Measurements from ENCODE around the gene TP73. TPM values are rescaled to one million over a fixed set of nuclear protein-coding genes. Genes with fewer than 3 reads are reported as not detected.

Gene TP73
- total and polyA plus RNA-seq, 11 donors = 0.01 to 0.53 (median 0.15) TPM; not detected in 6

DNA sequence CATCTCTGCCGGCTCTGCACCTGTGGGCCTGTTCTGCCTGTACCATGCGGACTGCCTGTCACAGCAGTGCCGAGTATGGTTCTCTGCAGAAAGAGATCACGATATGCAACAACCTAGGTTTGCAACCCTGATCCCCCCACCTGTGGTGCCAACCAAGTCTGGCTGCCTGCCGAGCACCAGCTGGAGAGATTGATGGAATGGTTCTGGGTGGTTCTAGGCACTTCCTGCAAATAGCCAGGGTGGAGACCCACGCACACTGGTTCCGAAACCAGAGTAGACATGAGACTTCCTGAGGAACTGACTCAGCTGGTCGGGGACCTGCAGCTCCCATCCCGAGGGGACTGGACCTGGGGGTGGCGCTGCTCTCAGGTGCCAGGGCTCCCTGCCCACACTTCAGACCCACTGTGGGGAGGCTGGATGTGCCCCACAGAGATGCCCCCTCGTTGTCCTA is 22.1 kb upstream of the TP73 start:
- Histone ChIP-seq H3K36me3 (peaks cover 0 to 88% (median 79%) of the 10 kb centered on the region in 9 donors), H3K4me1 (peaks cover 0 to 20% (median 8%) of the 10 kb centered on the region in 12 donors), H3K4me3 (no peak overlapping the region), H3K9me3 (no peaks in the 10 kb centered on the region), H3K27ac (no peak overlapping the region), H3K27me3 (no peaks in the 10 kb centered on the region)
- no peak for DNase-seq
- TF ChIP-seq POLR2A (IDR thresholded peaks at IDR 0.05) (no peak), CTCF (IDR thresholded peaks at IDR 0.05) (no peak)
- no peak for ATAC-seq
- 67 to 84% (median 71%) methylated on average over 6 to 11 of the region's 11 CpGs for WGBS, 4 donors
- intact Hi-C loops (cut with DNase I) = no loop called here

GRCh38 chr1:3630914-3631313 is 21.4 kb upstream of the TP73 start:
- intact Hi-C loops (cut with DNase I) = no loop called here
- ATAC-seq (peak in 1 of 4 donors; percentile 19), DNase-seq (no peak)
- H3K4me3 ChIP-seq = no peak overlapping the region
- TF ChIP-seq POLR2A (IDR thresholded peaks at IDR 0.05) = no peak
- TF ChIP-seq CTCF (IDR thresholded peaks at IDR 0.05) = no peak
- H3K4me1 ChIP-seq = peaks cover 0 to 15% (median 3%) of the 10 kb centered on the region in 12 donors
- H3K27me3 ChIP-seq = no peaks in the 10 kb centered on the region
- peaks cover 0 to 95% (median 86%) of the 10 kb centered on the region in 9 donors for H3K36me3 ChIP-seq
- H3K9me3 ChIP-seq = no peaks in the 10 kb centered on the region
- H3K27ac ChIP-seq = no peak overlapping the region
- 81 to 87% (median 84%) methylated on average over 6 to 9 of the region's 9 CpGs for WGBS, 4 donors

- Histone ChIP-seq H3K9me3 (no peaks in the 10 kb centered on the region), H3K27me3 (no peaks in the 10 kb centered on the region), H3K36me3 (peaks cover 0 to 99% (median 93%) of the 10 kb centered on the region in 9 donors), H3K4me3 (no peak overlapping the region), H3K27ac (no peak overlapping the region), H3K4me1 (peaks cover 0 to 8% (median 0%) of the 10 kb centered on the region in 12 donors)
- ATAC-seq (peak in 1 of 4 donors; percentile 11), DNase-seq (peak in 1 of 5 donors; percentile 4)
- intact Hi-C loops (cut with DNase I) = no loop called here
- 88 to 91% (median 89%) methylated on average over 20 to 36 of the region's 36 CpGs for WGBS, 4 donors
- no peak for TF ChIP-seq CTCF (IDR thresholded peaks at IDR 0.05)
Observed at GRCh38 chr1:3631320-3632260, 20.7 kb upstream of the TP73 start.

DNA sequence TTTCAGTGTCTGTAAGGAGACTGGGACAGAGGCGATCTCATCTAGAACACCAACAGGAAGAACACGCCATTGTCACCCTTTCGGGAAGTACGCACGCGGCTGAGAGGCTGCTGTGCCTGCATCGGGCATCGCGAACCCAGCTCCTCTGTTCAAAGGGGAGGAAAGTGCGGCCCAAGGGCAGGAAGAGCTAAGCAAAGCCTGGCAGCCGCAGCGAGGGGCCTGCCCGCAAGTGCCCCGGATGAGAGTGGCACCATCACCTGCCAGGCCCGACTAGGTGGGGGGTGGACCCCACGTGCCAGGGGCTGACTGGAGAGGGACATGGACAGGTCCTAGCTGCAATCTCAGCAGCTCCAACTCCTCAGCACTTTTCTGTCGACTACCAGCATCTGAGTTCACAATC is 20.0 kb upstream of the TP73 start:
- intact Hi-C loops (cut with DNase I) = no loop called here
- Histone ChIP-seq H3K9me3 (no peaks in the 10 kb centered on the region), H3K4me1 (peaks cover 0 to 7% (median 0%) of the 10 kb centered on the region in 12 donors), H3K27ac (no peak overlapping the region), H3K4me3 (no peak overlapping the region), H3K27me3 (no peaks in the 10 kb centered on the region), H3K36me3 (peaks cover 0 to 99% (median 95%) of the 10 kb centered on the region in 9 donors)
- TF ChIP-seq POLR2A (IDR thresholded peaks at IDR 0.05) (no peak), CTCF (IDR thresholded peaks at IDR 0.05) (no peak)
- WGBS, 4 donors = 95 to 96% (median 95%) methylated on average over 17 of the region's 17 CpGs
- DNase-seq = peak in 1 of 5 donors; percentile 15
- ATAC-seq = no peak

All from heart left ventricle (tissue), 16 donors.